SIG-M5 treated with dmso at 0.1 percent for 504 hours (cell line): Measurements from ENCODE around the gene PECR.

Source experiments
- DNase-seq: peaks from one replicate; lab custom pipeline; 2025; ENCODE audit not compliant: unreplicated experiment; lab: John Stamatoyannopoulos, UW

Gene PECR

GRCh38 chr2:216072473-216072872 is 9.1 kb downstream of the PECR start:
- DNase-seq: no peak

DNA sequence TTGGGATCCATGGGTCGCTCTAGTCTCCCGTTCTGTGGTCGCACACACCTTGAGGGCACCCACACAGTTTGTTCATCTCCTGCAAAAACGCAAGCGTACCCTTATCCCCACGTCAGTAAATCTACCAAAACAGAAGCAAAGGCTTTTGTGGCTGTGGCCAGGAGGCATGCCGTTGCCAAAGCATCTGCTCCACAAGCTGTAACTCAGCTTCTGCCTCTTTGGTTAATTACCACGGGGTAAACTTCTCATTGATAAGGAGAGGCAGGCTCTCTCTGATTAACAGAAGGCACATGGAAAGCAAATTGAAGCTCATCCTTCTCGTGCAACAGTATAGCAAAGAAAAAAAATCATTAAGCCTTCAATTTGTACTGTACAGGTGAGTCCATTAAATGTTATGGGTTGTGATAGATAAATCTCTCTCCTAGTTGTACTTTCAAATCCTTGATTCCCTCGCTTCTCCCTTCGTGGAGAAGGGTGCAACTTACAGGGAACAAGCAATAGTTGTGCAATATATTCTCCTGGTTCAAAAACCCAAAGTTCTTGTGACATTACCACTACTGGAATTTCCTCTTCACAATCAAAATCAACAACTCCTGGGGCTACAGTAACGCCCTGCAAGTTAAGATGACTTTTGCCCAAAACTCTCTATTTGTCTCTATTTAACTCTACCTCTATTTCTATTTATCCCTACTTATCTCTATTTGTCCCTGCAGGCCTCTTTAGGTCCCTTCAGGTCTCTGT is 10.3 kb downstream of the PECR start:
- no peak for DNase-seq

GRCh38 chr2:216070195-216070594 is 11.4 kb downstream of the PECR start:
- no peak for DNase-seq

- no peak for DNase-seq
Observed at GRCh38 chr2:216069028-216069427, 12.6 kb downstream of the PECR start.

- DNase-seq: no peak
Observed at GRCh38 chr2:216066230-216066629, 15.4 kb downstream of the PECR start.

DNA sequence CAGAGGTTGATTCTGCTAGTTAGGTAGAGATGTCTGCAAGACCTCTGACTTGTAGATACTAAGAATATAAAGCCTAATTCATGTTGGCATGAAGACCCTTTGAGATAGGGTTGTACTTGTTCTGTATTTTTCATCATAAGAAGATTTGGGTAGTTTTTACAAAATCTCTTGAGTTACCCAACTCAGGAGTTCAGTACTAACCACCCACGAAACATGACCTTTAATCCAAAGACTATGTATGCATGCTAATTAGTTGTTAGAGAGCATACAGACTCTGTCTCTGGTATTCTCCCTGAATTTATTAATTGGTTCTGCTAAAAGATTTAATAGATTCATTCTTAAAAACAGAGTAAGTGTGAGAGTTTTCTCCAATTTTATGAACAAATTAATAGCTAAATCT is 16.9 kb downstream of the PECR start:
- no peak for DNase-seq

DNA sequence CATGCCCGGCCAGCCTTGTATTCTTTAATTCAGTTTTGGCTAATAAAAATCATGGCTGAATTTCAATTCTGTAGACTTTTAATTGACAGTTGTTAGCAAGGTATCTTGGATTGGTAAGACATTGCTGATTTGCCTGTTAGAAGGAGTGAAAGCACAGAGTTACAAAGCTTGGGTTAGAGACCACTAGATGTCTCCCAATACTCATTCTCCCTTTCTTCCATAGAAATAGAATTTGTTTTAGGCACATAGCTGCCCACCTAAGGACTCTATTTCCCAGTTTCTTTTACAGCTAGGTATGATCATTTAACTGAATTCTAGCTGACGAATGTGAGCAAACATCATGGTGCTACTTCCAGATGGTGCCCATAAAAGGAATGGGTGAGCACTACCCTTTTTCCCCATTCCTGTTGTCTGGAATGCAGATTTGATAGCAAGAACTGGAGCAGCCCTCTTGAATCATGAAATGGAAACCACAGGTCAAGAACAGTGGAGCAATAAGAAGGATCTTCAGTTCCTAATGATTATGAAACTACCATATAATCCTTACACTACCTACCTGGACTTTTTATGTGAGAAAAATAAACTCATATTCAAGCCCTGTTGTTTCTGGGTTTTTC is 17.5 kb downstream of the PECR start:
- DNase-seq: no peak

GRCh38 chr2:216059233-216059834 is 22.3 kb downstream of the PECR start:
- peak; percentile 7 for DNase-seq

- DNase-seq: peak; percentile 33
Observed at GRCh38 chr2:216057688-216058193, 23.9 kb downstream of the PECR start.

GRCh38 chr2:216056739-216057138 is 24.9 kb downstream of the PECR start:
- no peak for DNase-seq

- DNase-seq: no peak
Observed at GRCh38 chr2:216055680-216056079, 25.9 kb downstream of the PECR start.

- DNase-seq: no peak
Observed at GRCh38 chr2:216052420-216052819, 29.2 kb downstream of the PECR start.

- no peak for DNase-seq
Observed at GRCh38 chr2:216051350-216051749, 30.3 kb downstream of the PECR start.

- no peak for DNase-seq
Observed at GRCh38 chr2:216049452-216049851, 32.2 kb downstream of the PECR start.

DNA sequence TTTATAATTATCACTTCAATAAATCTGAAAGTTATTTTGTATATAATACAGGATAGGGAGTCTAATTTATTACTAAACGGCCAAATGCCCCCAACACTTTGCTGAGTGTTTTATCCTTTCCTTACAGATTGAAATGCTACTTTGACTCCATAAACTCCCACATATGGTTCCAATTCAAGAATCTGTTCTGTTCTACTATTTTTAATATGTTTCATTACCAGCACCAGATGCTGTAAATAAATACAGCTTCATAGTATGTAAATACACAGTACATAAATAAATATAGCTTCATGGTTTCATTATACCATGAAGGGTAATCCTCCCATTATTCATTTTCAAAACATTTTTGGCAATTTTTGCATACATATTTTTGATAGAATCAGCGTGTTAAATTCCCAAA is 34.2 kb downstream of the PECR start:
- DNase-seq: no peak

DNA sequence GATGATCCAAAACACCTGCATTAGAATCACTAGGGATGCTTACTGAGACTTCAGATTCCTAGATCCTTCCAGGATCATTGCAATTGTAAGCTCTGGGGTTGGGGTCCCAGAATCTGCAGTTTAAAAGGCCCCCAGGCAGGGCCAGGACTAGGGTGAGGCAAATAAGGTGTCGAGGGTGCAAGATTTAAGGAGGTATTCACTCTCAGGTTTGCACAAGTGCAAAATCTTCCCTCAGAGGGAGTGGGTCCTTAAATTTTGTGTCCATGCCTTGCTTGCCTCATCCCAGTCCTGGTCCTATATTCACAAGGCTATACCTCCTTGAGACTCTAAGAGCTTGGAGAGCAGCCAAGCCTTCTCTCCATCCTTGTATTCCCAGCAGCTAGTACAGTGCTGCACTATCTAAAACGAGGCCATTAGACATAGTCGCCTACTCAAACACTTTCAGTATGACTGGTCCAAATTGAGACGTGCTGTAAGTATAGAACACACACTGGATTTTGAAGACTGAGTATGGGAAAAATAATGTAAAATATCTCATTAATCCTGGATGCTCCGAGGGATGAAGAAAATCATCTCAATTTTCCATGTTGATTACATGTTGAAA is 36.6 kb downstream of the PECR start:
- no peak for DNase-seq

DNA sequence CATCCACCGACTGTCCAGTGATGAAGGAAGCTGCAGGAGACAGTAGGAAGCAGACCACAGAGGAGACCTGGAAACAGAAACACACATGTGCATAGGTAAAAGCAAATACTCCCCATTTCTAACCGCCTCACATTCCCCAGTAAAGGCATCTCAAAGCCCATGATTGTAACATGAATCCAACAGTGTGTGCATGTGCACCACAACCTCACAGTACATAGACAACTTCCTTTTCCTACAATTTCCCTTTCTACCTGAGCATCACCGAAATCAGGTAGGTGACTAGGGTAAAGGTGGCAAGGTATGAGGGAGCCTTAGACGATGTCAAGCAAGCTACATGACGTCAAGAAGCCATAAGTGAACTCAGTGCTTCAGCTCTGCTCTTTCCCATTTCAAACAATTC is 37.7 kb downstream of the PECR start:
- no peak for DNase-seq

- no peak for DNase-seq
Observed at GRCh38 chr2:216041438-216041837, 40.2 kb downstream of the PECR start.

- no peak for DNase-seq
Observed at GRCh38 chr2:216039918-216040317, 41.7 kb downstream of the PECR start.

- peak; percentile 67 for DNase-seq
Observed at GRCh38 chr2:216034065-216034464, 47.5 kb downstream of the PECR start.

- DNase-seq: no peak
Observed at GRCh38 chr2:216033403-216033802, 48.2 kb downstream of the PECR start.
